Hepatocyte (in vitro differentiated cells): ENCODE data around the gene POLR1B. TPM values are rescaled to one million over a fixed set of nuclear protein-coding genes. Genes with fewer than 3 reads are reported as not detected.

Experiments
- DNase-seq: peaks from one replicate; pipeline ENCODE4 v3.0.0-alpha.2; 2016; ENCODE audit warnings: low spot score
- H2AFZ ChIP-seq: fragments of 200-600 bp; sonication (generic); 2 replicates; pipeline ENCODE4 v1.6.0; 2016; ENCODE audit warnings: antibody characterized with exemption, mild to moderate bottlenecking
- H3K27ac ChIP-seq: fragments of 200-600 bp; sonication (generic); 2 replicates; pipeline ENCODE4 v1.5.1; 2016; ENCODE audit warnings: mild to moderate bottlenecking
- H3K27me3 ChIP-seq: fragments of 200-600 bp; sonication (generic); 2 replicates; pipeline ENCODE4 v1.6.1; 2016
- H3K36me3 ChIP-seq: fragments of 200-600 bp; sonication (generic); replicated peaks from 2 replicates; pipeline ENCODE4 v1.5.1; 2016; ENCODE audit warnings: low read depth; ENCODE audit not compliant: insufficient read depth
- H3K4me1 ChIP-seq: fragments of 200-600 bp; sonication (generic); 2 replicates; pipeline ENCODE4 v1.5.1; 2016; ENCODE audit warnings: mild to moderate bottlenecking, moderate library complexity; ENCODE audit not compliant: insufficient read depth
- H3K4me2 ChIP-seq: fragments of 200-600 bp; sonication (generic); 2 replicates; pipeline ENCODE4 v1.6.0; 2016
- H3K4me3 ChIP-seq: fragments of 200-600 bp; sonication (generic); 2 replicates; pipeline ENCODE4 v1.5.1; 2016; ENCODE audit warnings: mild to moderate bottlenecking
- H3K79me2 ChIP-seq: fragments of 200-600 bp; sonication (generic); 2 replicates; pipeline ENCODE4 v1.6.0; 2017; ENCODE audit warnings: mild to moderate bottlenecking
- H3K9me2 ChIP-seq: fragments of 200-600 bp; sonication (generic); replicated peaks from 2 replicates; pipeline ENCODE4 v1.6.0; 2017; ENCODE audit warnings: mild to moderate bottlenecking; ENCODE audit not compliant: insufficient read depth
- H3K9me3 ChIP-seq: fragments of 200-600 bp; sonication (generic); 2 replicates; pipeline ENCODE4 v1.5.1; 2016; ENCODE audit warnings: low read depth, mild to moderate bottlenecking
- H4K20me1 ChIP-seq: fragments of 200-600 bp; sonication (generic); 2 replicates; pipeline ENCODE4 v1.6.0; 2016; ENCODE audit warnings: mild to moderate bottlenecking; ENCODE audit not compliant: insufficient read depth, poor library complexity, severe bottlenecking
- CTCF ChIP-seq: fragments of 200-600 bp; sonication (generic); IDR thresholded peaks from 2 replicates; pipeline ENCODE4 v1.5.1; 2016; ENCODE audit warnings: antibody characterized with exemption, mild to moderate bottlenecking; ENCODE audit not compliant: poor library complexity
- EZH2 ChIP-seq: fragments of 200-600 bp; sonication (generic); IDR thresholded peaks from 2 replicates; pipeline ENCODE4 v1.6.1; 2016; ENCODE audit warnings: antibody characterized with exemption, mild to moderate bottlenecking, borderline replicate concordance
- EZH2phosphoT487 ChIP-seq: fragments of 200-600 bp; sonication (generic); IDR thresholded peaks from one replicate; pipeline ENCODE4 v1.6.1; 2018; ENCODE audit warnings: antibody characterized with exemption, mild to moderate bottlenecking, low read depth, moderate library complexity; ENCODE audit not compliant: unreplicated experiment, severe bottlenecking
- WGBS: methylation state at CpG from one replicate; pipeline ENCODE4 v1.1.6; 2016; ENCODE audit warnings: low lambda C conversion rate; ENCODE audit errors: missing lambda C conversion rate; 5-methylcytosine and 5-hydroxymethylcytosine counted together
- polyA plus RNA-seq: library from polyadenylated mRNA; unstranded; fragments of >200 nt; fragmentation: Nextera tagmentation; extraction: Ambion mirVana; gene quantifications from 2 replicates; pipeline ENCODE4 v1.2.1, GENCODE V29; 2016
- total RNA-seq: library from RNA; depleted of rRNA; stranded (reverse); fragments of >200 nt; gene quantifications from 2 replicates; pipeline ENCODE4 v1.2.3, GENCODE V29; 2014

POLR1B gene
- total and polyA plus RNA-seq, 2 experiments from 2014 or later: 9.7 to 17.5 TPM

GRCh38 chr2:112593736-112594135 lies 51.5 kb downstream of the POLR1B start:
- Histone ChIP-seq H3K4me2 (no peak overlapping the region), H3K79me2 (no peaks in the 10 kb centered on the region), H3K9me3 (no peaks in the 10 kb centered on the region), H3K27me3 (no peaks in the 10 kb centered on the region), H3K36me3 (no peaks in the 10 kb centered on the region), H3K27ac (no peak overlapping the region), H3K4me1 (peaks cover 5% of the 10 kb centered on the region), H3K4me3 (no peak overlapping the region), H2AFZ (no peak overlapping the region), H3K9me2 (no peaks in the 10 kb centered on the region), H4K20me1 (no peaks in the 10 kb centered on the region)
- DNase-seq: no peak
- WGBS: 91% methylated on average over 4 of the region's 4 CpGs
- no peak for TF ChIP-seq EZH2phosphoT487
- TF ChIP-seq CTCF: no peak
- TF ChIP-seq EZH2: no peak

GRCh38 chr2:112597537-112598322 lies 55.5 kb downstream of the POLR1B start:
- TF ChIP-seq CTCF: no peak
- TF ChIP-seq EZH2phosphoT487: no peak
- TF ChIP-seq EZH2: no peak
- Histone ChIP-seq H3K27me3 (no peaks in the 10 kb centered on the region), H3K36me3 (no peaks in the 10 kb centered on the region), H3K4me3 (no peak overlapping the region), H3K9me3 (no peaks in the 10 kb centered on the region), H3K4me2 (no peak overlapping the region), H3K4me1 (no peaks in the 10 kb centered on the region), H3K79me2 (no peaks in the 10 kb centered on the region), H3K27ac (no peak overlapping the region), H4K20me1 (no peaks in the 10 kb centered on the region), H3K9me2 (no peaks in the 10 kb centered on the region), H2AFZ (no peak overlapping the region)
- 96% methylated on average over 10 of the region's 10 CpGs for WGBS
- no peak for DNase-seq

- no peaks in the 10 kb centered on the region for H3K9me3 ChIP-seq
- 80% methylated on average over 3 of the region's 3 CpGs for WGBS
- no peak for DNase-seq
- H3K9me2 ChIP-seq: no peaks in the 10 kb centered on the region
- no peak overlapping the region for H2AFZ ChIP-seq
- no peaks in the 10 kb centered on the region for H3K27me3 ChIP-seq
- no peak for TF ChIP-seq EZH2phosphoT487
- H3K4me3 ChIP-seq: no peak overlapping the region
- no peaks in the 10 kb centered on the region for H3K36me3 ChIP-seq
- no peak overlapping the region for H3K27ac ChIP-seq
- H4K20me1 ChIP-seq: no peaks in the 10 kb centered on the region
- H3K79me2 ChIP-seq: no peaks in the 10 kb centered on the region
- H3K4me2 ChIP-seq: no peak overlapping the region
- no peaks in the 10 kb centered on the region for H3K4me1 ChIP-seq
Measured at GRCh38 chr2:112600634-112601033, 58.4 kb downstream of the POLR1B start.

- H3K4me1 ChIP-seq: no peaks in the 10 kb centered on the region
- no peaks in the 10 kb centered on the region for H3K79me2 ChIP-seq
- H3K4me3 ChIP-seq: no peak overlapping the region
- TF ChIP-seq CTCF (no peak), EZH2phosphoT487 (no peak), EZH2 (no peak)
- WGBS: 92% methylated on average over 3 of the region's 3 CpGs
- no peak overlapping the region for H3K27ac ChIP-seq
- no peaks in the 10 kb centered on the region for H3K9me3 ChIP-seq
- no peaks in the 10 kb centered on the region for H3K9me2 ChIP-seq
- no peaks in the 10 kb centered on the region for H4K20me1 ChIP-seq
- no peaks in the 10 kb centered on the region for H3K27me3 ChIP-seq
- no peak overlapping the region for H2AFZ ChIP-seq
- no peaks in the 10 kb centered on the region for H3K36me3 ChIP-seq
- no peak overlapping the region for H3K4me2 ChIP-seq
- DNase-seq: no peak
Measured at GRCh38 chr2:112601754-112602153, 59.5 kb downstream of the POLR1B start.
